ENCODE results near the gene C1orf74.
"Not testable (repeated sequence)": the region's sequence is repeated elsewhere in the genome, so short reads cannot be mapped to it uniquely, and the experiment has no call there.

The C1orf74 gene

GRCh38 chr1:209805875-209806760 is 21.8 kb upstream of the C1orf74 start, which contains the start of gene IRF6:
IRF6 (minus strand) TSS chr1:209806142; CDS start chr1:209801413, 4,729 bp downstream.
- DNase-seq: peak; percentile 81

- no peak for DNase-seq
These were observed 21.0 kb upstream of the C1orf74 start for GRCh38 chr1:209805341-209805781.

- no peak for DNase-seq
These were observed 19.2 kb upstream of the C1orf74 start for GRCh38 chr1:209803568-209803967.

GRCh38 chr1:209802780-209803152 is 18.4 kb upstream of the C1orf74 start:
- DNase-seq: no peak

GRCh38 chr1:209802117-209802779 is 17.9 kb upstream of the C1orf74 start:
- no peak for DNase-seq

GRCh38 chr1:209800984-209801834 is 16.9 kb upstream of the C1orf74 start:
- no peak for DNase-seq

GRCh38 chr1:209797978-209798639 is 13.8 kb upstream of the C1orf74 start:
- no peak for DNase-seq

- DNase-seq: not testable (repeated sequence)
These were observed 9.4 kb upstream of the C1orf74 start for GRCh38 chr1:209793711-209794110.

- no peak for DNase-seq
These were observed 7.6 kb upstream of the C1orf74 start for GRCh38 chr1:209791920-209792319.

GRCh38 chr1:209790286-209791193 is 6.2 kb upstream of the C1orf74 start:
- DNase-seq: no peak

GRCh38 chr1:209789245-209789644 is 4.9 kb upstream of the C1orf74 start:
- no peak for DNase-seq

- DNase-seq: no peak
These were observed 3.2 kb upstream of the C1orf74 start for GRCh38 chr1:209787551-209787950.

GRCh38 chr1:209786146-209786545 is 1.8 kb upstream of the C1orf74 start:
- DNase-seq: no peak

GRCh38 chr1:209785592-209785991 is 1.2 kb upstream of the C1orf74 start:
- no peak for DNase-seq

GRCh38 chr1:209783386-209783785 is 973 bp downstream of the C1orf74 start:
- DNase-seq: peak; percentile 10

GRCh38 chr1:209780268-209780667 is 4.1 kb downstream of the C1orf74 start:
- no peak for DNase-seq

GRCh38 chr1:209778102-209778501 is 6.3 kb downstream of the C1orf74 start:
- DNase-seq: no peak

GRCh38 chr1:209777587-209777986 is 6.8 kb downstream of the C1orf74 start:
- DNase-seq: no peak

GRCh38 chr1:209775678-209776077 is 8.7 kb downstream of the C1orf74 start:
- no peak for DNase-seq

- no peak for DNase-seq
These were observed 9.8 kb downstream of the C1orf74 start for GRCh38 chr1:209774592-209774991.

GRCh38 chr1:209772126-209772525 is 12.2 kb downstream of the C1orf74 start:
- DNase-seq: no peak
